OCI-LY1 (cell line): ENCODE data around the gene APLP1.

Source experiments
- H2AFZ ChIP-seq: fragments of 200-600 bp; sonication (generic), shearing (Covaris generic); 2 replicates; pipeline ENCODE4 v1.6.0; 2014; ENCODE audit warnings: antibody characterized with exemption, mild to moderate bottlenecking, low read length
- H3F3A ChIP-seq: fragments of 200-600 bp; sonication (generic), shearing (Covaris generic); 2 replicates; pipeline ENCODE4 v1.6.0; 2014; ENCODE audit warnings: mild to moderate bottlenecking, antibody characterized with exemption, low read length, moderate library complexity; ENCODE audit not compliant: insufficient read depth
- H3K27ac ChIP-seq: fragments of 200-600 bp; sonication (generic); 2 replicates; pipeline ENCODE4 v1.5.1; 2014; ENCODE audit warnings: low read length, mixed run types, mild to moderate bottlenecking, low read depth; ENCODE audit not compliant: poor library complexity, severe bottlenecking
- H3K27me3 ChIP-seq: fragments of 200-600 bp; sonication (generic); 2 replicates; pipeline ENCODE4 v1.6.0; 2014; ENCODE audit warnings: antibody characterized with exemption, mild to moderate bottlenecking, low read length, moderate library complexity; ENCODE audit not compliant: insufficient read depth
- H3K36me3 ChIP-seq: fragments of 200-600 bp; sonication (generic); 2 replicates; pipeline ENCODE4 v1.6.1; 2014; ENCODE audit warnings: mild to moderate bottlenecking, antibody characterized with exemption, low read length, moderate library complexity, mixed read lengths; ENCODE audit not compliant: insufficient read depth
- H3K4me1 ChIP-seq: fragments of 200-600 bp; sonication (generic); 2 replicates; pipeline ENCODE4 v1.5.1; 2014; ENCODE audit warnings: mild to moderate bottlenecking, low read length, moderate library complexity; ENCODE audit not compliant: insufficient read depth, severe bottlenecking
- H3K4me2 ChIP-seq: fragments of 200-600 bp; sonication (generic), shearing (Covaris generic); 2 replicates; pipeline ENCODE4 v1.6.1; 2014; ENCODE audit warnings: low read length
- H3K4me3 ChIP-seq: fragments of 200-600 bp; sonication (generic); 2 replicates; pipeline ENCODE4 v1.5.1; 2014; ENCODE audit warnings: low read length, low read depth, mild to moderate bottlenecking, mixed read lengths; ENCODE audit not compliant: poor library complexity, severe bottlenecking
- H3K79me2 ChIP-seq: fragments of 200-600 bp; shearing (Covaris generic); 2 replicates; pipeline ENCODE4 v1.6.1; 2016; ENCODE audit warnings: mixed run types, low read length, mixed read lengths; ENCODE audit not compliant: insufficient read depth
- H3K9ac ChIP-seq: fragments of 200-600 bp; sonication (generic), shearing (Covaris generic); 2 replicates; pipeline ENCODE4 v1.6.1; 2014; ENCODE audit warnings: mild to moderate bottlenecking, low read length, mixed read lengths
- H3K9me2 ChIP-seq: fragments of 200-600 bp; sonication (generic), shearing (Covaris generic); 2 replicates; pipeline ENCODE4 v1.6.1; 2014; ENCODE audit warnings: low read depth, mild to moderate bottlenecking, low read length, mixed read lengths
- H3K9me3 ChIP-seq: fragments of 200-600 bp; shearing (Covaris generic); 2 replicates; pipeline ENCODE4 v1.6.1; 2014; ENCODE audit warnings: low read length, mixed read lengths
- H4K20me1 ChIP-seq: fragments of 200-600 bp; sonication (generic), shearing (Covaris generic); 2 replicates; pipeline ENCODE4 v1.6.0; 2016; ENCODE audit warnings: mild to moderate bottlenecking, low read length; ENCODE audit not compliant: insufficient read depth
- EZH2 ChIP-seq: fragments of 200-600 bp; sonication (generic), shearing (Covaris generic); IDR thresholded peaks from 2 replicates; pipeline ENCODE4 v1.8.0; 2017; ENCODE audit warnings: borderline replicate concordance, mixed run types, mild to moderate bottlenecking, antibody characterized with exemption, low read length, moderate library complexity, mixed read lengths
- TF ChIP-seq, protein P1 (sequence below): fragments of 200-600 bp; sonication (generic), shearing (Covaris generic); IDR thresholded peaks from 2 replicates; pipeline ENCODE4 v1.5.1; 2017; ENCODE audit warnings: mild to moderate bottlenecking, antibody characterized with exemption, low read length, moderate library complexity, mixed read lengths

APLP1 gene

GRCh38 chr19:35882114-35882832 lies 13.9 kb downstream of the APLP1 start:
- no peaks in the 10 kb centered on the region for H3K79me2 ChIP-seq
- no peaks in the 10 kb centered on the region for H3K27me3 ChIP-seq
- no peaks in the 10 kb centered on the region for H3K9me2 ChIP-seq
- H3F3A ChIP-seq = peaks cover 4% of the 10 kb centered on the region; the same call in 1 of the 2 replicates
- H3K4me3 ChIP-seq = no peak overlapping the region
- peak overlapping the region; percentile 34; the same call in 1 of the 2 replicates for H3K9ac ChIP-seq
- H3K36me3 ChIP-seq = peaks cover 6% of the 10 kb centered on the region; the same call in 1 of the 2 replicates
- no peak overlapping the region for H3K4me2 ChIP-seq
- TF ChIP-seq, protein P1, sequence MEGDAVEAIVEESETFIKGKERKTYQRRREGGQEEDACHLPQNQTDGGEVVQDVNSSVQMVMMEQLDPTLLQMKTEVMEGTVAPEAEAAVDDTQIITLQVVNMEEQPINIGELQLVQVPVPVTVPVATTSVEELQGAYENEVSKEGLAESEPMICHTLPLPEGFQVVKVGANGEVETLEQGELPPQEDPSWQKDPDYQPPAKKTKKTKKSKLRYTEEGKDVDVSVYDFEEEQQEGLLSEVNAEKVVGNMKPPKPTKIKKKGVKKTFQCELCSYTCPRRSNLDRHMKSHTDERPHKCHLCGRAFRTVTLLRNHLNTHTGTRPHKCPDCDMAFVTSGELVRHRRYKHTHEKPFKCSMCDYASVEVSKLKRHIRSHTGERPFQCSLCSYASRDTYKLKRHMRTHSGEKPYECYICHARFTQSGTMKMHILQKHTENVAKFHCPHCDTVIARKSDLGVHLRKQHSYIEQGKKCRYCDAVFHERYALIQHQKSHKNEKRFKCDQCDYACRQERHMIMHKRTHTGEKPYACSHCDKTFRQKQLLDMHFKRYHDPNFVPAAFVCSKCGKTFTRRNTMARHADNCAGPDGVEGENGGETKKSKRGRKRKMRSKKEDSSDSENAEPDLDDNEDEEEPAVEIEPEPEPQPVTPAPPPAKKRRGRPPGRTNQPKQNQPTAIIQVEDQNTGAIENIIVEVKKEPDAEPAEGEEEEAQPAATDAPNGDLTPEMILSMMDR = peak; percentile 47
- no peak for TF ChIP-seq EZH2
- H2AFZ ChIP-seq = 0 out of 2 replicates have a peak overlapping the region, but pooled peaks have one; percentile 25
- no peak overlapping the region for H3K27ac ChIP-seq
- peaks cover 5% of the 10 kb centered on the region for H3K4me1 ChIP-seq
- H4K20me1 ChIP-seq = no peaks in the 10 kb centered on the region
- H3K9me3 ChIP-seq = no peaks in the 10 kb centered on the region

GRCh38 chr19:35883882-35884281 lies 15.5 kb downstream of the APLP1 start:
- Histone ChIP-seq H3K27me3 (no peaks in the 10 kb centered on the region), H4K20me1 (no peaks in the 10 kb centered on the region), H3K36me3 (peaks cover 22% of the 10 kb centered on the region), H3K9me3 (no peaks in the 10 kb centered on the region), H3K9ac (no peak overlapping the region), H3K79me2 (no peaks in the 10 kb centered on the region), H3K9me2 (no peaks in the 10 kb centered on the region), H3K27ac (no peak overlapping the region), H3K4me2 (no peak overlapping the region), H3K4me1 (peaks cover 5% of the 10 kb centered on the region), H2AFZ (no peak overlapping the region), H3K4me3 (no peak overlapping the region), H3F3A (peaks cover 4% of the 10 kb centered on the region; the same call in 1 of the 2 replicates)
- TF ChIP-seq EZH2 = no peak
- TF ChIP-seq, protein P1 = no peak

DNA sequence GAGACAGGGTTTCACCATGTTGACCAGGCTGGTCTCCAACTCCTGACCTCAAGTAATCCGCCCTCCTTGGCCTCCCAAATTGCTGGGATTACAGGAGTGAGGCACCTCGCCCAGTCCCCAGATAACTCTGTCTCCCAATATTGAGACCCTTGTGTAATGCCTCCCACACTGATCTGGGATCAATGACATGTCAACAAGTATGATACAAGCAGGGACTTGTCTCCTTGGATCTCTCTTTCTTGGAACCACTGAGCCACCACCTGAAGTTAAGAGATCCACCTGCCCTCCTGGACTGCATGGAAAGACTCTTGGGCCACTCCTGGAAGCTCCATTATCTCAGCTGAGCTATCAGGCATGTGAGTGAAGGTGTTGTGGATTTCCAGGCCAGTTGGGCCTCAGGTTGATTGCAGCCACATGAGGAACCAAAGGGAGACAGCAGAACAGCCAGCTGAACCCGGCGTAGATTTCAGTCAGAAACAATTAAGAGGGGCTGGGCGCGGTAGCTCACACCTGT lies 16.9 kb downstream of the APLP1 start:
- no peak overlapping the region for H2AFZ ChIP-seq
- peaks cover 36% of the 10 kb centered on the region for H3K36me3 ChIP-seq
- H3K9me2 ChIP-seq = no peaks in the 10 kb centered on the region
- peaks cover 5% of the 10 kb centered on the region for H3K4me1 ChIP-seq
- no peak overlapping the region for H3K27ac ChIP-seq
- no peak for TF ChIP-seq EZH2
- TF ChIP-seq, protein P1 = no peak
- H3K9ac ChIP-seq = no peak overlapping the region
- H3K27me3 ChIP-seq = no peaks in the 10 kb centered on the region
- peaks cover 4% of the 10 kb centered on the region; the same call in 1 of the 2 replicates for H3F3A ChIP-seq
- no peaks in the 10 kb centered on the region for H3K79me2 ChIP-seq
- H3K4me2 ChIP-seq = no peak overlapping the region
- no peaks in the 10 kb centered on the region for H4K20me1 ChIP-seq
- H3K4me3 ChIP-seq = no peak overlapping the region
- no peaks in the 10 kb centered on the region for H3K9me3 ChIP-seq
